Astrocyte (in vitro differentiated cells and primary cell): ENCODE results near the gene TIGD1. TPM values are rescaled to one million over a fixed set of nuclear protein-coding genes. Genes with fewer than 3 reads are reported as not detected.

Experiments
- DNase-seq: peaks from one replicate; pipeline ENCODE4 v3.0.0-alpha.2; 2010; ENCODE audit warnings: low read depth
- FAIRE-seq: peaks from 2 replicates; lab custom pipeline; 2011; peaks lifted over from hg19 to GRCh38; lab: Jason Lieb, UNC
- H2AFZ ChIP-seq: 2 replicates; pipeline ENCODE4 v1.6.0; 2012; ENCODE audit warnings: low read depth, low read length, inconsistent platforms
- H3K27ac ChIP-seq: 2 replicates; pipeline ENCODE4 v1.5.1; 2011; ENCODE audit warnings: low read depth, low read length, inconsistent platforms
- H3K27me3 ChIP-seq: 2 replicates; pipeline ENCODE4 v1.6.0; 2011; ENCODE audit warnings: low read length, inconsistent platforms; ENCODE audit not compliant: insufficient read depth
- H3K36me3 ChIP-seq: 2 replicates; pipeline ENCODE4 v1.5.1; 2011; ENCODE audit warnings: low read length, inconsistent platforms; ENCODE audit not compliant: insufficient read depth
- H3K4me1 ChIP-seq: 2 replicates; pipeline ENCODE4 v1.5.1; 2011; ENCODE audit warnings: low read length, inconsistent platforms; ENCODE audit not compliant: insufficient read depth
- H3K4me2 ChIP-seq: 2 replicates; pipeline ENCODE4 v1.6.0; 2012; ENCODE audit warnings: low read length, inconsistent platforms
- H3K4me3 ChIP-seq: 2 replicates; pipeline ENCODE4 v1.5.1; 2011; ENCODE audit warnings: low read depth, mild to moderate bottlenecking, low read length, inconsistent platforms; ENCODE audit not compliant: insufficient read depth
- H3K79me2 ChIP-seq: 2 replicates; pipeline ENCODE4 v1.6.0; 2012; ENCODE audit warnings: mild to moderate bottlenecking, low read length, inconsistent platforms; ENCODE audit not compliant: insufficient read depth
- H3K9ac ChIP-seq: 2 replicates; pipeline ENCODE4 v1.6.0; 2012; ENCODE audit warnings: mild to moderate bottlenecking, low read length, inconsistent platforms
- H3K9me3 ChIP-seq: 2 replicates; pipeline ENCODE4 v1.5.1; 2012; ENCODE audit warnings: low read depth, mild to moderate bottlenecking, low read length, inconsistent platforms; ENCODE audit not compliant: insufficient read depth
- H4K20me1 ChIP-seq: 2 replicates; pipeline ENCODE4 v1.6.0; 2012; ENCODE audit warnings: low read length, inconsistent platforms; ENCODE audit not compliant: insufficient read depth
- H3K27ac Mint-ChIP-seq: one replicate; pipeline ENCODE4 v1.8.0; 2021; ENCODE audit warnings: mild to moderate bottlenecking, mixed read lengths; ENCODE audit not compliant: unreplicated experiment
- H3K27me3 Mint-ChIP-seq: one replicate; pipeline ENCODE4 v1.8.0; 2021; ENCODE audit warnings: low read depth, mixed read lengths; ENCODE audit not compliant: unreplicated experiment
- H3K36me3 Mint-ChIP-seq: one replicate; pipeline ENCODE4 v1.8.0; 2021; ENCODE audit warnings: low read depth, mixed read lengths; ENCODE audit not compliant: unreplicated experiment
- H3K4me1 Mint-ChIP-seq: one replicate; pipeline ENCODE4 v1.8.0; 2021; ENCODE audit warnings: low read depth, mixed read lengths; ENCODE audit not compliant: unreplicated experiment
- H3K4me3 Mint-ChIP-seq: one replicate; pipeline ENCODE4 v1.8.0; 2021; ENCODE audit warnings: mild to moderate bottlenecking, moderate library complexity, mixed read lengths; ENCODE audit not compliant: unreplicated experiment
- H3K9me3 Mint-ChIP-seq: one replicate; pipeline ENCODE4 v1.8.0; 2021; ENCODE audit warnings: mild to moderate bottlenecking, mixed read lengths; ENCODE audit not compliant: unreplicated experiment
- CTCF ChIP-seq: IDR thresholded peaks from 2 replicates; pipeline ENCODE4 v1.5.1; 2011; ENCODE audit warnings: low read depth, mild to moderate bottlenecking, inconsistent platforms, low read length, moderate library complexity; ENCODE audit not compliant: insufficient read depth
- EZH2 ChIP-seq: IDR thresholded peaks from 2 replicates; pipeline ENCODE4 v1.6.1; 2012; ENCODE audit warnings: mild to moderate bottlenecking, low read length, inconsistent platforms; ENCODE audit not compliant: insufficient read depth
- total RNA-seq: library from RNA; stranded (reverse); gene quantifications from 2 replicates; pipeline ENCODE4 v1.2.1, GENCODE V29; 2021

Gene TIGD1
- total RNA-seq, 1 donor from 2014 or later: 6.5 TPM

- peaks cover 48% of the 10 kb centered on the region for H3K36me3 Mint-ChIP-seq
These were observed 19.2 kb upstream of the TIGD1 start for GRCh38 chr2:232569541-232569940.

GRCh38 chr2:232568161-232568560, 17.8 kb upstream of the TIGD1 start:
- no peaks in the 10 kb centered on the region for H3K9me3 ChIP-seq
- Mint-ChIP-seq H3K4me1 (peaks cover 26% of the 10 kb centered on the region), H3K4me3 (no peak overlapping the region), H3K27ac (peak overlapping the region; percentile 42), H3K36me3 (peaks cover 48% of the 10 kb centered on the region), H3K9me3 (no peaks in the 10 kb centered on the region), H3K27me3 (no peaks in the 10 kb centered on the region)
- FAIRE-seq: peak; percentile 80
- H3K4me1 ChIP-seq: peaks cover 12% of the 10 kb centered on the region
- peaks cover 50% of the 10 kb centered on the region for H3K36me3 ChIP-seq
- peak overlapping the region; percentile 1 for H3K9ac ChIP-seq
- H3K4me3 ChIP-seq: no peak overlapping the region
- TF ChIP-seq EZH2 (no peak), CTCF (no peak)
- H3K79me2 ChIP-seq: no peaks in the 10 kb centered on the region
- no peaks in the 10 kb centered on the region for H3K27me3 ChIP-seq
- H2AFZ ChIP-seq: no peak overlapping the region
- H3K4me2 ChIP-seq: peak overlapping the region; percentile 34
- H3K27ac ChIP-seq: peak overlapping the region; percentile 52
- H4K20me1 ChIP-seq: peaks cover 24% of the 10 kb centered on the region
- peak; percentile 81 for DNase-seq

More at GRCh38 chr2:232569541-232569940, 19.2 kb upstream of the TIGD1 start:
- TF ChIP-seq CTCF: no peak
- no peak for TF ChIP-seq EZH2
- FAIRE-seq: no peak
- DNase-seq: no peak
- H3K27me3 Mint-ChIP-seq: no peaks in the 10 kb centered on the region
- Histone ChIP-seq H3K9ac (no peak overlapping the region), H3K79me2 (no peaks in the 10 kb centered on the region), H3K4me1 (peaks cover 12% of the 10 kb centered on the region), H3K27ac (no peak overlapping the region), H3K4me3 (no peak overlapping the region), H3K27me3 (no peaks in the 10 kb centered on the region), H2AFZ (no peak overlapping the region), H3K9me3 (no peaks in the 10 kb centered on the region), H3K4me2 (no peak overlapping the region), H4K20me1 (peaks cover 14% of the 10 kb centered on the region), H3K36me3 (peaks cover 50% of the 10 kb centered on the region)
- no peak overlapping the region for H3K27ac Mint-ChIP-seq
- peaks cover 22% of the 10 kb centered on the region for H3K4me1 Mint-ChIP-seq
- no peak overlapping the region for H3K4me3 Mint-ChIP-seq
- no peaks in the 10 kb centered on the region for H3K9me3 Mint-ChIP-seq

- peaks cover 12% of the 10 kb centered on the region for H3K4me1 ChIP-seq
- Mint-ChIP-seq H3K9me3 (no peaks in the 10 kb centered on the region), H3K4me3 (no peak overlapping the region), H3K4me1 (peaks cover 26% of the 10 kb centered on the region), H3K27ac (peak overlapping the region; percentile 16), H3K27me3 (no peaks in the 10 kb centered on the region), H3K36me3 (peaks cover 51% of the 10 kb centered on the region)
- H3K79me2 ChIP-seq: peaks cover 3% of the 10 kb centered on the region
- TF ChIP-seq EZH2: no peak
- no peak for TF ChIP-seq CTCF
- peak overlapping the region; percentile 1 for H3K9ac ChIP-seq
- peak overlapping the region; percentile 34 for H3K4me2 ChIP-seq
- DNase-seq (no peak), FAIRE-seq (no peak)
- no peak overlapping the region for H2AFZ ChIP-seq
- peaks cover 49% of the 10 kb centered on the region for H3K36me3 ChIP-seq
- H3K9me3 ChIP-seq: no peaks in the 10 kb centered on the region
- H3K27me3 ChIP-seq: no peaks in the 10 kb centered on the region
- H4K20me1 ChIP-seq: peaks cover 28% of the 10 kb centered on the region
- H3K27ac ChIP-seq: peak overlapping the region; percentile 52
- H3K4me3 ChIP-seq: no peak overlapping the region
These were observed 17.4 kb upstream of the TIGD1 start for GRCh38 chr2:232567721-232568120.
